ENCODE results near the gene PRAME. TPM values are rescaled to one million over a fixed set of nuclear protein-coding genes. Genes with fewer than 3 reads are reported as not detected.

Gene PRAME
- total and polyA plus RNA-seq, 8 donors, result not detected

- TF ChIP-seq CTCF (IDR thresholded peaks at IDR 0.05), result no peak
- Histone ChIP-seq H3K36me3 (no peaks in the 10 kb centered on the region), H3K4me3 (no peak overlapping the region), H3K27me3 (peaks cover 0 to 9% of the 10 kb centered on the region in 2 donors), H3K27ac (no peak overlapping the region), H3K4me1 (no peaks in the 10 kb centered on the region), H3K9me3 (no peaks in the 10 kb centered on the region)
- ATAC-seq (no peak), DNase-seq (no peak)
- intact Hi-C loops (cut with DNase I), result no loop called here
Measured at GRCh38 chr22:22558071-22558971, 744 bp downstream of the PRAME start.

- no peak for ATAC-seq
Measured at GRCh38 chr22:22556995-22557925, 1.8 kb downstream of the PRAME start.

GRCh38 chr22:22556578-22556977 is 2.5 kb downstream of the PRAME start:
- Histone ChIP-seq H3K9me3 (no peaks in the 10 kb centered on the region), H3K4me3 (no peak overlapping the region), H3K4me1 (no peaks in the 10 kb centered on the region), H3K27me3 (peaks cover 0 to 9% of the 10 kb centered on the region in 2 donors), H3K36me3 (no peaks in the 10 kb centered on the region), H3K27ac (no peak overlapping the region)
- DNase-seq (no peak), ATAC-seq (no peak)
- TF ChIP-seq CTCF (IDR thresholded peaks at IDR 0.05), result no peak
- intact Hi-C loops (cut with DNase I), result no loop called here

More at GRCh38 chr22:22556995-22557925, 1.8 kb downstream of the PRAME start:
- TF ChIP-seq CTCF (IDR thresholded peaks at IDR 0.05), result no peak
- H3K36me3 ChIP-seq, result no peaks in the 10 kb centered on the region
- no peak for DNase-seq
- intact Hi-C loops (cut with DNase I), result no loop called here
- no peaks in the 10 kb centered on the region for H3K4me1 ChIP-seq
- no peak overlapping the region for H3K4me3 ChIP-seq
- no peak overlapping the region for H3K27ac ChIP-seq
- peaks cover 0 to 9% of the 10 kb centered on the region in 2 donors for H3K27me3 ChIP-seq
- no peaks in the 10 kb centered on the region for H3K9me3 ChIP-seq

GRCh38 chr22:22555596-22555995 is 3.5 kb downstream of the PRAME start:
- H3K9me3 ChIP-seq, result no peaks in the 10 kb centered on the region
- no peak overlapping the region for H3K4me3 ChIP-seq
- intact Hi-C loops (cut with DNase I), result no loop called here

More at GRCh38 chr22:22555596-22555995, 3.5 kb downstream of the PRAME start:
- ATAC-seq (no peak), DNase-seq (no peak)
- TF ChIP-seq CTCF (IDR thresholded peaks at IDR 0.05), result no peak
- Histone ChIP-seq H3K4me1 (no peaks in the 10 kb centered on the region), H3K27me3 (peaks cover 0 to 8% of the 10 kb centered on the region in 2 donors), H3K36me3 (no peaks in the 10 kb centered on the region), H3K27ac (no peak overlapping the region)

All from left lung (tissue), 10 donors.